Nasal cavity respiratory epithelium epithelial cell of viscerocranial mucosa (primary cell): Measurements from ENCODE around the gene SHANK3. TPM values are rescaled to one million over a fixed set of nuclear protein-coding genes. Genes with fewer than 3 reads are reported as not detected.

Experiments used
- total RNA-seq: library from RNA; depleted of rRNA; stranded (reverse); fragments of >200 nt; gene quantifications from 2 replicates; pipeline ENCODE4 v1.2.3, GENCODE V29; 2014

Gene SHANK3
- 1.4 and 6.3 TPM in 2 replicates for total RNA-seq

DNA sequence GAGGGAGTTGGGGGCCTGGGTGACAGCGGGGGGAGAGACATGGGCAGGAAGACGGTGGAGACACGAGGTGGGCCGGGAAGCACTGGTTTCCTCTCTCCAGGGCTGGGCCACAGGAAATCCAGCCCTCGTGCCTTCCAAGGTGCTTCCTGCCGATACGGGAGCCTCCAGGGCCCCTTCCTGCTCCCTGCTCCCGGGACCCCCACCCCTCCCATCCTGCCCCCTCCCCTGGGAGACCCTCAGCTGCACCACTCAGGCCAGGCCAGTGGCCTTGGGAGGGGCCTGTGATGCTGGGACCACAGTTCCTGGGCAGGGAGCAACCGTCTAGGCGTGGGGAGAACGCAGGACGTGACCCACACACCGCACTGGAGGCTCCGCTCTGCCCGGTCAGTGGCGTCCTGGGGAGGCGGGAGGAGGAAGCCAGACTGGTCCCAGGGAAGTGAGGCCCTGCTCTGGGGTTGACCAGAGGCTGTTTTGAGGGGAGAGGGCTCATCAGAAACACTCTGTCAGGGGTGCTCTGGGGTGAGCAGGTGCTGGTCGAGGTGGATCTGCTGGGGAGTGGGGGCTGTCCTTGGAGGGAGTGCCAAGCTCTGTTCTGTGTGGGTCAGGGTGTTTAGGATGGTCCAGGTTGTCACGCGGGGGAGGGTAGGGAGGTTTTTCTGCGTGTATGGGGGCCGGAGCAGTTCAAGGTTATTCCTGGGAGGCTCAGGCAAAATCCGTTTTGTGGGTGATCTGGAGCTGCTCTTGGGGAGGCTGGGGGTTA, at the start of gene SHANK3:
TSS of gene SHANK3 (plus strand) at position 353 of the 760 bp plus-strand sequence.

DNA sequence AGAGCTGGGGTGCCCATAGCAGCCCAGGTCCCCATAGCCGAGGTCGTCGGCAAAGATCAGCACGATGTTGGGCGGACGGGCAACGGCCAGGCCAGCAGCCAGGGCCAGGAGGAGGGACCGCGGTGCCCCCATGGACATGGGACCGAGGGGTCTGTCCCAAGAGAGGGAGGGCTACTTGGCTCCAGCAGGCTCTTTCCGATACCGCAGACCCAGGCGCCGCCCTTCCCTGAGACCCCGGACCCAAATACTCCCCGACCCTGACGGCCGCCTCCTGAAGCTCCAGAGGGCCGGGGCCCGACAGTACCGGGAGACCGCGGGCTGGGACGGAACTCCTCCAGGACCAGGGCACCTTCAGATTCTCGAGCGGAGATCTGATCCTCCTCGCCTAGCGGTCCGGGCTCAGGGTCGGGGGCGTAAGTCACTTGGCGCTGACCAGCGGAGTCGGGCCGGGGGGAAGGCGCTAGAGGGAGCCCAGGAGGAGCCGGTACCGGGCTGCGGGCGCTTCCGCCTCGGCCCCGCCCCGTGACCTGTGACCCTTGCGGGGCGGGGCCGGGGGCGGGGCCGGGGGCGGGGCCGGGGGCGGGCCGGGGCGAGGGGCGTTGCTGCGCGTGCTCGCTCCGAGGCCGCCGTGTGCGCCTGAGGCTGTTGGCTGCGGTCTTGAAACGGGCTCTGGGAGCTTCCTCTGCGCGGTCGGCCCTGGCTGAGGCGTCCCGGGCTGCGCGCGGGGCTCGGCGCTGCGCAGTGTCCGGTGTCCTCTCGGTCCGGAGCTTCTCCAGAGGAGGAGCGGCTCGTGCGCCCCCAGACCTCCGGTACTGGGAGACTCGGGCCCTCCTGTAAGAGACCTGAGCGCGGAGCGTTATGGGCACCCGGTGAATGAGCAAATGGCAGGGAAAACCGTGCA, 44.7 kb upstream of the SHANK3 start, which contains the start of gene ARSA:
TSS of gene ARSA (minus strand) at position 511 of the 901 bp plus-strand sequence. CDS start at position 138, 373 bp downstream.

Other genes with a start within 250 kb of the SHANK3 start
- gene SBF1, start 197.8 kb upstream of the SHANK3 start, total RNA-seq: 116 and 181 TPM in 2 replicates
- gene ADM2, start 191.3 kb upstream of the SHANK3 start, total RNA-seq: 6.2 and 23.1 TPM in 2 replicates
- 0.14 TPM in 1 of 2 replicates, not detected in the other for gene MIOX, start 186.0 kb upstream of the SHANK3 start, total RNA-seq
- 11.6 and 37.9 TPM in 2 replicates for gene LMF2, start 165.1 kb upstream of the SHANK3 start, total RNA-seq
- 18.4 and 27.0 TPM in 2 replicates for gene NCAPH2, start 164.6 kb upstream of the SHANK3 start, total RNA-seq
- 2.1 and 3.8 TPM in 2 replicates for gene SCO2, start 147.2 kb upstream of the SHANK3 start, total RNA-seq
- gene TYMP, start 142.8 kb upstream of the SHANK3 start, total RNA-seq: 113 and 148 TPM in 2 replicates
- gene KLHDC7B, start 126.9 kb upstream of the SHANK3 start, total RNA-seq: 1.0 and 3.9 TPM in 2 replicates
- 0.28 TPM in 1 of 2 replicates, not detected in the other for gene SYCE3, start 109.9 kb upstream of the SHANK3 start, total RNA-seq
- gene CPT1B, start 94.4 kb upstream of the SHANK3 start, total RNA-seq: 1.7 and 14.2 TPM in 2 replicates
- 21.1 and 21.9 TPM in 2 replicates for gene CHKB, start 90.0 kb upstream of the SHANK3 start, total RNA-seq
- 1.0 and 1.8 TPM in 2 replicates for gene MAPK8IP2, start 72.0 kb upstream of the SHANK3 start, total RNA-seq
- 13.0 and 50.1 TPM in 2 replicates for gene ARSA, start 44.7 kb upstream of the SHANK3 start, total RNA-seq
- under 0.01 and 0.14 TPM in 2 replicates for gene ACR, start 65.4 kb downstream of the SHANK3 start, total RNA-seq
- 5.1 and 9.5 TPM in 2 replicates for gene RABL2B, start 110.8 kb downstream of the SHANK3 start, total RNA-seq